ENCODE data around the gene CA6.
A peak's percentile ranks its signal among the peaks of the same experiment; 100 is the strongest.
"Not testable (repeated sequence)": the region's sequence is repeated elsewhere in the genome, so short reads cannot be mapped to it uniquely, and the experiment has no call there.

The CA6 gene

GRCh38 chr1:9004700-9005394 is 59.2 kb downstream of the CA6 start:
- peak; percentile 66 to 78 for DNase-seq (ENCODE audit: low read depth in 2 of 2)

- no peak for DNase-seq (ENCODE audit: low read depth in 2 of 2)
Observed at GRCh38 chr1:9005395-9005708, 59.7 kb downstream of the CA6 start.

GRCh38 chr1:9006956-9007615 is 61.4 kb downstream of the CA6 start:
- DNase-seq (ENCODE audit: low read depth in 2 of 2), result no peak

GRCh38 chr1:9008236-9008635 is 62.6 kb downstream of the CA6 start:
- DNase-seq (ENCODE audit: low read depth in 2 of 2), result no peak

GRCh38 chr1:9009438-9010370 is 64.0 kb downstream of the CA6 start:
- DNase-seq (ENCODE audit: low read depth in 2 of 2), result no peak

GRCh38 chr1:9010781-9011323 is 65.2 kb downstream of the CA6 start:
- no peak for DNase-seq (ENCODE audit: low read depth in 2 of 2)

GRCh38 chr1:9013819-9014218 is 68.2 kb downstream of the CA6 start:
- DNase-seq (ENCODE audit: low read depth in 2 of 2), result no peak

GRCh38 chr1:9014475-9015375 is 69.1 kb downstream of the CA6 start:
- DNase-seq (ENCODE audit: low read depth in 2 of 2), result no peak

GRCh38 chr1:9016455-9016854 is 70.8 kb downstream of the CA6 start:
- DNase-seq (ENCODE audit: low read depth in 2 of 2), result no peak

GRCh38 chr1:9018333-9018732 is 72.7 kb downstream of the CA6 start:
- no peak for DNase-seq (ENCODE audit: low read depth in 2 of 2)

- DNase-seq (ENCODE audit: low read depth in 2 of 2), result no peak
Observed at GRCh38 chr1:9019896-9020295, 74.2 kb downstream of the CA6 start.

- DNase-seq (ENCODE audit: low read depth in 2 of 2), result no peak
Observed at GRCh38 chr1:9020305-9020704, 74.6 kb downstream of the CA6 start.

GRCh38 chr1:9022026-9022738 is 76.5 kb downstream of the CA6 start:
- not testable (repeated sequence) for DNase-seq (ENCODE audit: low read depth in 2 of 2)

- DNase-seq (ENCODE audit: low read depth in 2 of 2), result no peak
Observed at GRCh38 chr1:9022773-9023172, 77.1 kb downstream of the CA6 start.

All from stimulated activated CD8-positive, alpha-beta memory T cell treated with anti-CD3 and anti-CD28 coated beads, Interleukin-7, amount 100 ng/mL, for 1 hour (primary cell).